DND-41 (cell line): ENCODE results near the gene CHMP6.

Source experiments
- EZH2 ChIP-seq: IDR thresholded peaks from 3 replicates; pipeline ENCODE4 v1.6.1; 2012; ENCODE audit warnings: borderline replicate concordance, low read depth, mild to moderate bottlenecking, moderate library complexity, low read length, inconsistent platforms; ENCODE audit not compliant: severe bottlenecking
- TF ChIP-seq, protein P1 (sequence below): IDR thresholded peaks from 2 replicates; pipeline ENCODE4 v1.5.1; 2012; ENCODE audit warnings: borderline replicate concordance, low read length, moderate library complexity, mild to moderate bottlenecking; ENCODE audit not compliant: poor library complexity, severe bottlenecking; ENCODE audit errors: extremely low read depth

DNA sequence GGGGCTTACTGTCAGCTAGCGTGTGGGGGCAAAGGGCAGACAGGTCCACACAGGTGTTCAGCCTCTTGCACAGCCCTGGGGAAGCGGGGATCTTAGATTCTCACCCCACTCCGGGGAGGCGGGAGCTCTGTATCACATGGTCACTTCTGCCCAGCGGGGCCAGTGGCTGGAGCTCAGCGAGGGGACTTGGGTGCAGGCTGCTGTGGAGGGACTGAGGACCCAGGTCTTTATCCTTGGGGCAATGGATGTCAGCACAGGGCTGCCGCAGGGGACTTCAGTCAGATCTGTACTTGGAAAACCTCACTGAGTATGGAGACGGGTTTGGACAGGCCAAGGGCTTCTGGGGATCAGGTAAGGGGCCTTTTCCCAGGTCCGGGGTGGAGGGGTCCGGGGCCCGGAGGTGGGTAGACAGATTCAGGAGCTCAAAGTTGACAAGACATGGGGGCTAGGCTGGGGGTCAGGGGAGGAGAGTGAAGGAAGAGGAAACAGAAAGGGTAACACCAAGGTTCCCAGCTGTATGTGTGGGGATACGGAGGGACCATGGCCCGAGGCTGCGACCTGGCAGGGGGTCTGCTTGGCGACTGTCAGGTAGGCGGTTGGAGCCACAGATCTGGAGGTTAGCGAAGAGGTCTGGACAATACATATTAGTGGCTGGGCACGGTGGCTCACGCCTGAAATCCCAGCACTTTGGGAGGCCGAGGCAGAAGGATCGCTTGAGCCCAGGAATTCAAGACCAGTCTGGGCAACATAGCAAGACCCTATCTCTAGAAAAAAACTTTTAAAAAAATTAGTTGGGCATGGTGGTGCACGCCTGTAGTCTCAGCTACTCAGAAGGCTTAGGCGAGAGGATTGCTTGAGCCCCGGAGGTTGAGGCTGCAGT is 28.2 kb downstream of the CHMP6 start:
- TF ChIP-seq, protein P1, sequence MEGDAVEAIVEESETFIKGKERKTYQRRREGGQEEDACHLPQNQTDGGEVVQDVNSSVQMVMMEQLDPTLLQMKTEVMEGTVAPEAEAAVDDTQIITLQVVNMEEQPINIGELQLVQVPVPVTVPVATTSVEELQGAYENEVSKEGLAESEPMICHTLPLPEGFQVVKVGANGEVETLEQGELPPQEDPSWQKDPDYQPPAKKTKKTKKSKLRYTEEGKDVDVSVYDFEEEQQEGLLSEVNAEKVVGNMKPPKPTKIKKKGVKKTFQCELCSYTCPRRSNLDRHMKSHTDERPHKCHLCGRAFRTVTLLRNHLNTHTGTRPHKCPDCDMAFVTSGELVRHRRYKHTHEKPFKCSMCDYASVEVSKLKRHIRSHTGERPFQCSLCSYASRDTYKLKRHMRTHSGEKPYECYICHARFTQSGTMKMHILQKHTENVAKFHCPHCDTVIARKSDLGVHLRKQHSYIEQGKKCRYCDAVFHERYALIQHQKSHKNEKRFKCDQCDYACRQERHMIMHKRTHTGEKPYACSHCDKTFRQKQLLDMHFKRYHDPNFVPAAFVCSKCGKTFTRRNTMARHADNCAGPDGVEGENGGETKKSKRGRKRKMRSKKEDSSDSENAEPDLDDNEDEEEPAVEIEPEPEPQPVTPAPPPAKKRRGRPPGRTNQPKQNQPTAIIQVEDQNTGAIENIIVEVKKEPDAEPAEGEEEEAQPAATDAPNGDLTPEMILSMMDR = no peak
- TF ChIP-seq EZH2 = no peak
